ENCODE measurements around the gene SH3BGRL.

GRCh38 chrX:81202943-81203342 is 1.0 kb downstream of the SH3BGRL start:
- TF ChIP-seq POLR2AphosphoS5 (IDR thresholded peaks at IDR 0.05; ENCODE audit: low read depth, low read length) (no peak), CEBPB (IDR thresholded peaks at IDR 0.05; ENCODE audit: low read depth) (no peak), EZH2 (IDR thresholded peaks at IDR 0.05) (no peak), CTCF (IDR thresholded peaks at IDR 0.05 in 2 of 3, conservative IDR thresholded peaks at IDR 0.05 in 1 of 3; ENCODE audit: borderline replicate concordance in 1 of 3, insufficient read depth in 1 of 3, low read depth in 2 of 3, low read length in 2 of 3) (no peak), EZH2phosphoT487 (IDR thresholded peaks at IDR 0.05; ENCODE audit: borderline replicate concordance) (no peak)
